HCT116 (cell line): ENCODE results near the gene CAPZB. TPM values are rescaled to one million over a fixed set of nuclear protein-coding genes. Genes with fewer than 3 reads are reported as not detected.

Experiments used
- ATAC-seq: fragments of 200-7000 bp; cut with Tn5 transposase; 2 replicates; pipeline ENCODE4 v1.9.1; 2020; ENCODE audit warnings: mild to moderate bottlenecking, moderate library complexity
- BruUV-seq: library from RNA; stranded (reverse); fragments of 400-500 nt; replicated peaks from 2 replicates; lab custom pipeline; 2021; lab: Mats Ljungman, UMichigan
- CTCF ChIA-PET: fragments of 300-600 bp; sonication (Branson Sonifier 250); formaldehyde crosslinking; loops from one replicate; lab custom pipeline; 2021; ENCODE audit warnings: antibody characterized with exemption; lab: Charles Lee
- POLR2A ChIA-PET: fragments of 300-600, 350-600 bp; sonication (Branson Sonifier 250); formaldehyde crosslinking; loops from one replicate; lab custom pipeline; 2021; ENCODE audit warnings: antibody characterized with exemption; lab: Charles Lee
- RAD21 ChIA-PET, 2 experiments: fragments of 300-600 bp; sonication (Branson Sonifier 250); formaldehyde crosslinking; loops; one replicate each; lab custom pipeline; 2023; ENCODE audit warnings: low total read pairs in 2 of 2; ENCODE audit not compliant: uncharacterized antibody in 2 of 2, unreplicated experiment in 2 of 2, low non-redundant PET in 1 of 2; lab: Charles Lee
- DNase-seq: peaks from one replicate; pipeline ENCODE4 v3.0.0-alpha.2; 2010; ENCODE audit warnings: low read depth, low spot score
- H2AFZ ChIP-seq: fragments of 200-600 bp; shearing (Covaris generic), sonication (generic); 2 replicates; pipeline ENCODE4 v1.6.1; 2017; ENCODE audit warnings: low read depth, mixed run types, mixed read lengths, antibody characterized with exemption, low read length; ENCODE audit not compliant: poor library complexity, severe bottlenecking
- H3K27ac ChIP-seq: 2 replicates; pipeline ENCODE4 v1.5.1; 2012; ENCODE audit warnings: low read depth, low read length
- H3K27me3 ChIP-seq: fragments of 200-600 bp; sonication (generic); 2 replicates; pipeline ENCODE4 v1.6.1; 2016; ENCODE audit warnings: mixed run types, low read length, mixed read lengths; ENCODE audit not compliant: insufficient read depth
- H3K36me3 ChIP-seq, 2 experiments: fragments of 200-500 bp in 1 of 2; fragments of 200-600 bp in 1 of 2; sonication (Bioruptor generic) in 1 of 2; sonication (generic) in 1 of 2; 2 replicates each; pipeline versions ENCODE4 v1.5.1 to v1.6.1; 2014 to 2016; ENCODE audit warnings: low read length in 2 of 2, inconsistent platforms in 1 of 2, mixed read lengths in 1 of 2, mixed run types in 1 of 2; ENCODE audit not compliant: insufficient read depth in 2 of 2, control insufficient read depth in 1 of 2
- H3K4me1 ChIP-seq, 2 experiments: fragments of 200-600 bp in 1 of 2; sonication (generic) in 1 of 2; 2 replicates each; pipeline versions ENCODE4 v1.5.1 to v1.6.1; 2012 to 2017; ENCODE audit warnings: low read length in 2 of 2, inconsistent platforms in 1 of 2, mild to moderate bottlenecking in 1 of 2, mixed read lengths in 1 of 2, mixed run types in 1 of 2, moderate library complexity in 1 of 2; ENCODE audit not compliant: insufficient read depth in 2 of 2, control insufficient read depth in 1 of 2
- H3K4me2 ChIP-seq: fragments of 200-600 bp; sonication (generic); 2 replicates; pipeline ENCODE4 v1.6.1; 2017; ENCODE audit warnings: mixed run types, low read length, mixed read lengths
- H3K4me3 ChIP-seq, 2 experiments: fragments of 200-600 bp in 1 of 2; sonication (generic) in 1 of 2; replicated peaks in 1 of 2; 2 replicates each; pipeline ENCODE4 v1.5.1; 2011 to 2016; ENCODE audit warnings: low read length in 2 of 2, control low read depth in 1 of 2, low read depth in 1 of 2, mild to moderate bottlenecking in 1 of 2, mixed read lengths in 1 of 2, mixed run types in 1 of 2
- H3K79me2 ChIP-seq: fragments of 200-600 bp; sonication (generic); 2 replicates; pipeline ENCODE4 v1.6.1; 2017; ENCODE audit warnings: mild to moderate bottlenecking, mixed run types, low read length, moderate library complexity, mixed read lengths; ENCODE audit not compliant: insufficient read depth
- H3K9ac ChIP-seq: fragments of 200-600 bp; sonication (generic); 2 replicates; pipeline ENCODE4 v1.6.1; 2016; ENCODE audit warnings: low read length, mixed read lengths
- H3K9me2 ChIP-seq: fragments of 200-600 bp; sonication (generic), shearing (Covaris generic); 2 replicates; pipeline ENCODE4 v1.6.1; 2017; ENCODE audit warnings: mixed run types, mild to moderate bottlenecking, moderate library complexity; ENCODE audit not compliant: insufficient read depth
- H3K9me3 ChIP-seq, 2 experiments: fragments of 200-500 bp in 1 of 2; fragments of 200-600 bp in 1 of 2; sonication (Bioruptor generic) in 1 of 2; sonication (generic) in 1 of 2; 2 replicates each; pipeline ENCODE4 v1.6.1; 2014 to 2017; ENCODE audit warnings: low read length in 2 of 2, mixed read lengths in 2 of 2, inconsistent platforms in 1 of 2, low read depth in 1 of 2, mild to moderate bottlenecking in 1 of 2, mixed run types in 1 of 2, moderate library complexity in 1 of 2; ENCODE audit not compliant: control insufficient read depth in 1 of 2, insufficient read depth in 1 of 2
- H4K20me1 ChIP-seq: fragments of 200-600 bp; sonication (generic), shearing (Covaris generic); 2 replicates; pipeline ENCODE4 v1.6.1; 2017; ENCODE audit warnings: mixed run types, mild to moderate bottlenecking, moderate library complexity; ENCODE audit not compliant: insufficient read depth
- CBX3 ChIP-seq: IDR thresholded peaks from 2 replicates; pipeline ENCODE4 v1.6.1; 2012; ENCODE audit warnings: low read depth
- CEBPB ChIP-seq: IDR thresholded peaks from 2 replicates; pipeline ENCODE4 v1.6.1; 2012; ENCODE audit warnings: low read depth
- EGR1 ChIP-seq: IDR thresholded peaks from 2 replicates; pipeline ENCODE4 v1.6.1; 2012; ENCODE audit warnings: low read depth
- EZH2 ChIP-seq: fragments of 200-600 bp; sonication (generic); IDR thresholded peaks from 2 replicates; pipeline ENCODE4 v1.6.1; 2017; ENCODE audit warnings: antibody characterized with exemption, mixed run types
- FOSL1 ChIP-seq: IDR thresholded peaks from 2 replicates; pipeline ENCODE4 v1.6.1; 2012; ENCODE audit warnings: low read depth
- JUND ChIP-seq: IDR thresholded peaks from 2 replicates; pipeline ENCODE4 v1.6.1; 2012
- MAX ChIP-seq: IDR thresholded peaks from 2 replicates; pipeline ENCODE4 v1.6.1; 2012
- POLR2A ChIP-seq: IDR thresholded peaks from 2 replicates; pipeline ENCODE4 v1.7.0; 2011; ENCODE audit warnings: borderline replicate concordance; ENCODE audit not compliant: insufficient read depth, insufficient read length; ENCODE audit errors: extremely low read depth
- POLR2AphosphoS5 ChIP-seq: IDR thresholded peaks from 2 replicates; pipeline ENCODE4 v1.6.1; 2011; ENCODE audit warnings: mild to moderate bottlenecking, low read depth, low read length, moderate library complexity
- SIN3A ChIP-seq: IDR thresholded peaks from 2 replicates; pipeline ENCODE4 v1.6.1; 2012; ENCODE audit warnings: low read depth
- SRF ChIP-seq: IDR thresholded peaks from 2 replicates; pipeline ENCODE4 v1.6.1; 2012; ENCODE audit warnings: low read depth
- ZFX ChIP-seq: fragments of 450-650 bp; IDR thresholded peaks from 2 replicates; pipeline ENCODE4 v1.6.1; 2017
- ZNF274 ChIP-seq: fragments of 200-500 bp; sonication (Bioruptor generic); IDR thresholded peaks from 2 replicates; pipeline ENCODE4 v1.6.1; 2014; ENCODE audit warnings: mild to moderate bottlenecking, low read depth, low read length, inconsistent platforms
- intact Hi-C: fragments of 100-400 bp; cut with micrococcal nuclease; formaldehyde crosslinking; loops from 2 replicates; pipeline ENCODE4 v1.10.0; 2022
- total RNA-seq: library from RNA; stranded (reverse); gene quantifications from one replicate; pipeline ENCODE4 v1.2.1, GENCODE V29; 2021; ENCODE audit not compliant: unreplicated experiment
- TF ChIP-seq, protein P1 (sequence below), 3 experiments: fragments of 200-600 bp in 1 of 3; sonication (generic) in 1 of 3; IDR thresholded peaks in 2 of 3; conservative IDR thresholded peaks in 1 of 3; 2 replicates each; pipeline ENCODE4 v1.5.1; 2012 to 2017; ENCODE audit warnings: low read depth in 2 of 3, low read length in 2 of 3, antibody characterized with exemption in 1 of 3, borderline replicate concordance in 1 of 3, control low read depth in 1 of 3, mild to moderate bottlenecking in 1 of 3, mixed read lengths in 1 of 3, mixed run types in 1 of 3, moderate library complexity in 1 of 3; ENCODE audit not compliant: insufficient read depth in 1 of 3

The CAPZB gene
- total RNA-seq, 1 experiment from 2014 or later, result 203 TPM

DNA sequence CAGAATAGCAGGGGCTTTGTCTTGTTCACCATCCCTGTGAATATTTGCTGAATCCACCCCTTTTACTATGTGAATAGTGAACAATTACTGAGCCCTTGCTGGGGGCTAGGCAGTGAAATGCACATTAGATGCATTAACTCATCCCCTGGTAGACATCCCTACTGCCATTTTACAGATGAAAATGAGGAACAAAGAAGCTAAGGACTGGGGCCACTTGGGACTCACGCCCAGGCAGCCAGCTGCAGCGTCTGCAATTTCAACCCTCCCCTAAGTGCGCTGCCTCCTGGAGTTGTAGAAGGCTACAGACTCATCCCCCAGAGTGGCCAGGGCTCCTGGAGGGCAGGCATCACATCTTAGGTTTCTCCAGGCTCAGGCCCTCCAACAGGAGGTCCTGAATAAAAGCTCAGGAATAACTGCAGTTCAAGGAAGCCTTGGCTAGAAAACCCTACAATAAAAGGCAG, 31.6 kb downstream of the CAPZB start:
- ChIA-PET POLR2A (no interaction called here), RAD21 (no interaction called here), CTCF (no interaction called here)
- Histone ChIP-seq H4K20me1 (peaks cover 6% of the 10 kb centered on the region; the same call in 1 of the 2 replicates), H3K9me2 (no peaks in the 10 kb centered on the region), H2AFZ (no peak overlapping the region), H3K27me3 (no peaks in the 10 kb centered on the region), H3K4me3 (no peak overlapping the region), H3K79me2 (peaks cover 93% of the 10 kb centered on the region), H3K9me3 (no peaks in the 10 kb centered on the region), H3K27ac (no peak overlapping the region), H3K9ac (no peak overlapping the region), H3K4me2 (no peak overlapping the region), H3K4me1 (peaks cover 17 to 36% of the 10 kb centered on the region in 2 experiments), H3K36me3 (peaks cover 0 to 5% of the 10 kb centered on the region in 2 experiments; a peak in 1 of 4 replicates)
- BruUV-seq, result no TSS peak
- DNase-seq (no peak), ATAC-seq (no peak)
- intact Hi-C loops, result no loop called here
- TF ChIP-seq POLR2A, result no peak
- TF ChIP-seq, protein P1, sequence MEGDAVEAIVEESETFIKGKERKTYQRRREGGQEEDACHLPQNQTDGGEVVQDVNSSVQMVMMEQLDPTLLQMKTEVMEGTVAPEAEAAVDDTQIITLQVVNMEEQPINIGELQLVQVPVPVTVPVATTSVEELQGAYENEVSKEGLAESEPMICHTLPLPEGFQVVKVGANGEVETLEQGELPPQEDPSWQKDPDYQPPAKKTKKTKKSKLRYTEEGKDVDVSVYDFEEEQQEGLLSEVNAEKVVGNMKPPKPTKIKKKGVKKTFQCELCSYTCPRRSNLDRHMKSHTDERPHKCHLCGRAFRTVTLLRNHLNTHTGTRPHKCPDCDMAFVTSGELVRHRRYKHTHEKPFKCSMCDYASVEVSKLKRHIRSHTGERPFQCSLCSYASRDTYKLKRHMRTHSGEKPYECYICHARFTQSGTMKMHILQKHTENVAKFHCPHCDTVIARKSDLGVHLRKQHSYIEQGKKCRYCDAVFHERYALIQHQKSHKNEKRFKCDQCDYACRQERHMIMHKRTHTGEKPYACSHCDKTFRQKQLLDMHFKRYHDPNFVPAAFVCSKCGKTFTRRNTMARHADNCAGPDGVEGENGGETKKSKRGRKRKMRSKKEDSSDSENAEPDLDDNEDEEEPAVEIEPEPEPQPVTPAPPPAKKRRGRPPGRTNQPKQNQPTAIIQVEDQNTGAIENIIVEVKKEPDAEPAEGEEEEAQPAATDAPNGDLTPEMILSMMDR (IDR thresholded peaks at IDR 0.05 in 2 of 3, conservative IDR thresholded peaks at IDR 0.05 in 1 of 3; ENCODE audit: borderline replicate concordance in 1 of 3, insufficient read depth in 1 of 3, low read depth in 2 of 3, low read length in 2 of 3), result no peak
- TF ChIP-seq FOSL1, result no peak
- TF ChIP-seq EGR1, result no peak
- TF ChIP-seq EZH2, result no peak

DNA sequence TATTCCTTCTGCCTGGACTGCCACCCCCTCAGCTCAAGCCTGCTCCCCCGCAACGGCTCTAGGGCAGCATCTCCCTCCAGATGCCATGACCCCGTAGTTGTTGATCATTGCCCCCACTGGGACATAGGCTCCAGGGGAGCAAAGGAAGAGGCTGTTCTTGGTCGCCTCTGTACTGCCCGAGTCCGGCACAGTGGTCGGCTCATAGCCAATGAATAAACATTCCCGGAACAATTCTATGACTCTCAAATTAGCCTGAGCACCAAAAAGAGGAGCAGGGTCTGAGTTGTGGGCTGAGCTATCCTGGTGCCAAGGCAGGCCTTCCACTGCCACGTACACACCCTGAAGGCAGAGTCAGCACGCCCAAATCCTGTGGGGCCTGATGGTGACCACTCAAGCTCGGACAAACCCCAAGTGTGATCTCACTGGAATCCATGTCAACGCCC, 33.1 kb downstream of the CAPZB start:
- Histone ChIP-seq H3K4me1 (peaks cover 17 to 39% of the 10 kb centered on the region in 2 experiments), H4K20me1 (peaks cover 6% of the 10 kb centered on the region; the same call in 1 of the 2 replicates), H3K79me2 (peaks cover 93% of the 10 kb centered on the region), H3K9ac (no peak overlapping the region), H3K36me3 (peaks cover 0 to 7% of the 10 kb centered on the region in 2 experiments; a peak in 1 of 4 replicates), H3K9me2 (no peaks in the 10 kb centered on the region), H3K27me3 (no peaks in the 10 kb centered on the region), H3K4me2 (no peak overlapping the region), H3K27ac (no peak overlapping the region), H2AFZ (no peak overlapping the region), H3K9me3 (no peaks in the 10 kb centered on the region), H3K4me3 (no peak overlapping the region)
- ChIA-PET RAD21 (no interaction called here), POLR2A (no interaction called here), CTCF (no interaction called here)
- intact Hi-C loops, result no loop called here
- DNase-seq (no peak), ATAC-seq (no peak)
- BruUV-seq, result no TSS peak
- no peak for TF ChIP-seq CBX3
- no peak for TF ChIP-seq SRF
- TF ChIP-seq SIN3A, result no peak
- TF ChIP-seq, protein P1 (IDR thresholded peaks at IDR 0.05 in 2 of 3, conservative IDR thresholded peaks at IDR 0.05 in 1 of 3; ENCODE audit: borderline replicate concordance in 1 of 3, insufficient read depth in 1 of 3, low read depth in 2 of 3, low read length in 2 of 3), result no peak
- TF ChIP-seq CEBPB, result no peak
- no peak for TF ChIP-seq ZFX
- no peak for TF ChIP-seq JUND
- TF ChIP-seq MAX, result no peak
- no peak for TF ChIP-seq ZNF274
- no peak for TF ChIP-seq POLR2AphosphoS5
